CD4-positive, alpha-beta T cell treated with Interleukin-6 for 4 hours (primary cell): Measurements from ENCODE around the gene CCDC178.
"Not testable (repeated sequence)": the region's sequence is repeated elsewhere in the genome, so short reads cannot be mapped to it uniquely, and the experiment has no call there.

Experiments used
- DNase-seq: peaks from one replicate; pipeline ENCODE4 v3.0.0-alpha.2; 2020; ENCODE audit warnings: mixed read lengths

CCDC178 gene

DNA sequence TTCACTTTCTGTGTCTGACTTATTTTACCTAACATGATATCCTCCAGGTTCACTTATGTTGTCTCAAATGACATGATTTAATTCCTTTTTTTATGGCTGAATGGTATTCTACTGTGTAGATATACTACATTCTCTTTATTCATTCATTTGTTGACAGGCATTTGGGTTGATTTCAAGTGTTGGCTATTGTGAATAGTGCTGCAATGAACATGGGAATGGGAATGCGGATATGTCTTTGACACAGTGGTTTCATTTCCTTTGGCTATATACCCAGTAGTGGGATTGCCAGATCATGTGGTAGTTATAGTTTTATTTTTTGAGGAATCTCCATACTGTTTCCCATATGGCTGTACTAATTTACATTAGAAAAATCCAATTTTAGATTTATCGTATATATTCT is 472.3 kb downstream of the CCDC178 start:
- DNase-seq, result no peak

DNA sequence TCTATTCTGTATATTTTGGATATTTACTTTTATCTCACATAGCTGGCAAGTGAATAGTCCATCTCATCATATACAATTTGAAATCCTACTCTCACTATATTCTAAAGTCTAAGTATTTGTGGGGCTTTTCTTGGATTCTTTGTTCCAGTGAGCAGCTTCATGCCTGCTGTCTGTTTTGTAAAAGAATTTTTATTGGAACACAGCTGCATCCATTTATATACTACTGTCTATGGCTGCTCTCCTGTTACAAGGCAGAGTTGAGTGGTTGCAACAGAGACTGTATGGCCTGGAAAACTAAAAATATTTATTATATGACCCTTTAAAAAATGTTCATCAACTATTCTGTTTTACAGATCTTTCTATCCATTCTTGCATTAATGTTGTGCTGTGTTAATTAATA is 474.4 kb downstream of the CCDC178 start:
- no peak for DNase-seq

GRCh38 chr18:32961538-32961937 is 479.0 kb downstream of the CCDC178 start:
- DNase-seq, result no peak

GRCh38 chr18:32958746-32959145 is 481.8 kb downstream of the CCDC178 start:
- DNase-seq, result no peak

DNA sequence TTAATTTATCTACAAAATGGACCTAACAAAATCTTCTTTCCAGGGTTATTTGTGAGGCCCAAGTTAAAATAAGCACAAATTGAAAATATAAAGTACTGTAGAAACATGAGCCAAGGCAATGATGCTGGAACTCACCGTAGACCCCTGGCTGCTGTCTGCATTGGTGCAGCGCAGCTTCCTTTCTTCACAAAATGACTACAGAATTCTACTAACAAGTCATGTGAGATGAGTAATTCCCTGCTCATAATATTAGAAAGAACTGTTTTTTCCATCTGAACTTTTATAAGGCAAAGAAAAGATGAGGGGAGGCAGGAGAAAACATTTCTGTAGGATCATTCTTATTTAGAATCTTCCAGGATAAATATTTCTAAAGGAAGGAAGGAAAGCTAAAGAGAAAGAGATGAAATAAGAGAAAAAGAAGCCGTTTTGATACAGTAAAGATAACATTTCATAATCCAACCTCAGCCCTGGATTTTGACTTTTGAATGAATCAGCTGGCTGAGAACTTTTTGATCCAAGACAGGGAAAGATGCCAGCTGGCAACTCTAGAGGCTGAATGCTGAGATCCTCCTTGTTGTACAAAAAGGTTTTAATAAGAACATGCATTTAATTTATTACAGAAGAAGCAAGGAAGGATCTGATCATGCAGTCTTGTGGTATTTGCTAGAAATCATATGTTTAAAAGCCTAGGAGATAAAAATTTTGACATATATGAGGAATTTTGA is 483.8 kb downstream of the CCDC178 start:
- DNase-seq, result no peak

- not testable (repeated sequence) for DNase-seq
Measured at GRCh38 chr18:32952318-32952717, 488.2 kb downstream of the CCDC178 start.

DNA sequence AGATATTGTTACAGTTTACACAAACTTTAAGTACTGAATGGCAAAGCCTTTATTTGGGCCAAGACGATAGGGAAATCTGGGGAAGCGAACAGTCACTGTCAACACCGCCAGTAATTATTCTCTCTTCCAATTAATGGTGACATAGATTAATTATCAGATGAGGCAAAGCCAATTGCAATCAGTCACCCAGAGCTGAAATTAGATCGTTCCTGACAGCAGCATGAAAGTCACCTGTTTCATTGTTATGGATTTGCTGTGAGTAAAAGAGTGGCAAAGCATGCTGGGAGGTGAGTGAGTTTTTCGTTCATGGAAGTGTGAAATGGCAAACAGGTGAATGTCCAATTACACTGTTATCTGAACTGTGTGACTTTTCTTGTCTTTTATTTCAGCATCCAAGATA is 502.9 kb downstream of the CCDC178 start:
- no peak for DNase-seq

- no peak for DNase-seq
Measured at GRCh38 chr18:32937066-32937465, 503.5 kb downstream of the CCDC178 start.

DNA sequence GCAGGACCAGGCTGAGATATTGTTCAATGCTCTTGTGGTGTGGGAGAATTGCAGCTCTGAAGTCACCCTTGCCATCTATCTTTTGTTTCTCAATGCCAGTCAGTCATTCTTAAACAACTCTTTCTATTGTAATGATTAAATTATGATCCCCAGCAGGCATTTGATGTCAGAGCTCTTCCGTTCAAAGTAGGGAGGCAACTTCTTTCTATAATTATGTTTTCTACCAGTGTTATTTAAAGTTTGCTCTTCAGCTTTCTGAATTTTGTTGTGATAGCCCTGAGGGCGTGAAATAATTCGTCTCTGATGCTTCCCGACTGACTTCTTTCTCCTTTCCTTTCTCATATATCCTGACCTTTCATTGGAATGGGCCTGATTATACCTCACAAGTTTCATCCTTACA is 506.3 kb downstream of the CCDC178 start:
- no peak for DNase-seq

- DNase-seq, result no peak
Measured at GRCh38 chr18:32930695-32931301, 509.7 kb downstream of the CCDC178 start.

GRCh38 chr18:32929213-32929612 is 511.3 kb downstream of the CCDC178 start:
- no peak for DNase-seq

DNA sequence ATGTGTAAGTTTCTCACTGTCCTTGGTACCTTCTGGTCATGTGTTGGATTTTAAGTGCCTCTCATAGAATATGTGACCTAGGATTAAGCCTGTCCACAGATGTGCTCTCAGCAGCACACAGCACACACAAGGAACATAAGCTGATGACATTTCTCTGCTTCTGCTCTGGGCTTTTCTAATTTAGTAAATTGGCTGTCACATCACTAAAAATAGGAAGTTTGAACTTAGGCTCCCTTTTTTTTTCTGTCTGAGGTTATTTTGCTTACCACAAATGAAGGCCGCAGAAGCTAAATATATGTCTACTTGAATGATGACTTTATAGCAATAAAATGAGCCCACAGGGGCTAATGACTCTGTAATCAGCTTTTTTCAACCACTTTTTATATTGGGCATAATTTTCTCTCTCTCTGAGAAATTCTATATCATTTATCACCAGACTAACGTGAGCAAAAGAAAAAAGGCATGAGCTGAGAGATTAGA is 517.5 kb downstream of the CCDC178 start:
- DNase-seq, result no peak

- no peak for DNase-seq
Measured at GRCh38 chr18:32920796-32921787, 519.4 kb downstream of the CCDC178 start.

- DNase-seq, result no peak
Measured at GRCh38 chr18:32919799-32920198, 520.7 kb downstream of the CCDC178 start.

- no peak for DNase-seq
Measured at GRCh38 chr18:32918692-32919250, 521.8 kb downstream of the CCDC178 start.

GRCh38 chr18:32915516-32915915 is 525.0 kb downstream of the CCDC178 start:
- DNase-seq, result no peak

DNA sequence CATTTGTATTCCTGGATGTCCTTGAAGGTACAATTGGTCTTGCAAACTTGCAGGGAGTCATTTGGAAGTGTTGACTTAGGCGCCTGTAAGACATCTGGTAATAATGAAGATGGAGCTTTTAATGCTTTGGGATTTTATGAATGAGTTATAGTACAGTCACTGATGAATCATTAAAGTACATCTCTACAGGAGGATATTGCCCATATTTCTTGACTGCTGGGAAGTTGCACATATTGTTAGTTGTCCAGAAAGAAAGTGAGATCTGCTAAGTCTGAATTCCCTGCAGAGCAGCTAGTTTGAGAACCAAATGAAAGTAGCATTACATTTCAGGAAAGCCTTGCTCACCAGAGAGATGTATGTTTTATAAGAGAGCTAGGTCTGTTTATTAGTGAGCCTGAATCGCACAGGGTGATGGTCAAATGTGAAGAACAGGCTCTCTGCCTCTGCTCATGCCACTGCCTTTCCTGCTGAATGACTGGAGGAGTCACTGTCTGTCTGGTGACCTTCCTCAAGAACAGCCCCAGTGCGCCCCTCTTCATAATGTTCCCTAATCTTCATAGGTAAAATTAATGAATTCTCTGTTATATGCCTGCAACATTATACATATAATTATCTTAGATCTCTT is 528.7 kb downstream of the CCDC178 start:
- DNase-seq, result no peak

GRCh38 chr18:32910694-32911296 is 529.7 kb downstream of the CCDC178 start:
- no peak for DNase-seq

DNA sequence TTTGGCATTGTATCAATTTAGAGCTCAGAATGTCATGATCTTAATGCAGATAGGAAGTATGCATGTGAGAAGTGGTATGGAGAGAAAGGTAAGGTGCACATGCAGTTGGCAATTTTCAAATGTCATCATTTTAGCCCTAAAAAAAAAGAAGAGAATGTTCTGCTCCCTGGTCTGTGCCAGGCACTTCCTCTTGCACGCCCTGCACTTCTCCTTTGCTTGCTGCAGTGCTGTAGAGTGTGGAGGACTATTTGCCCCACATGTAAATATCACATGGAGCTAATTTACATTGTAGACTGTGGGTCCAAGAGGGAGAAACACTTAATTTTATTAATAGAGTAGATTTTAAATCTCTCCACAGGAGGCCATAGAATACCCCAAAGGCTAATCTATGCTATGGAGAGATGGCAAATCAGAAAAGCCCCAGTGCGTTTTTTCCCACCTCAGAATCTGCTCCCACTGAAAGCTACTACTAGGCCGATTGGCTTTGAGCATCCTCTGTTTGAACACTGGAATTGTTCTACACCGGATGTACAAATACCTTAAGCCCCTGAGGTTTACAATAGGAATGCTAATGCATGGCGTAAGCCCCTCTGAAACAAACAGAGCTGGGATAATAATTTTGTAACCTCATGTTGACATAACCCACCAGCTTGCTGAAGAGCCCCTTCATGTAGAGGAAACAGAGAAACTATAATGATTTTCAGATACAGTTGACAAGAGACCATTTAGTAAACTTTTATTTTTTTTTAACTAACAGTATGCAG is 530.5 kb downstream of the CCDC178 start:
- no peak for DNase-seq

GRCh38 chr18:32908424-32908805 is 532.1 kb downstream of the CCDC178 start:
- DNase-seq, result no peak
